H9 (cell line): ENCODE data around the gene PPP2R2B. TPM values are rescaled to one million over a fixed set of nuclear protein-coding genes. Genes with fewer than 3 reads are reported as not detected.

ENCODE experiments used
- DNase-seq: peaks from one replicate; pipeline ENCODE4 v3.0.0-alpha.2; 2017
- H2AFZ ChIP-seq: one replicate; pipeline ENCODE4 v1.6.1; 2013; ENCODE audit warnings: mild to moderate bottlenecking, low read length, control low read depth, moderate library complexity
- H2AK5ac ChIP-seq: 2 replicates; pipeline ENCODE4 v1.6.1; 2013; ENCODE audit warnings: low read length, control low read depth, mixed read lengths; ENCODE audit not compliant: insufficient read length
- H2BK120ac ChIP-seq: one replicate; pipeline ENCODE4 v1.6.1; 2013; ENCODE audit warnings: low read depth, mild to moderate bottlenecking, low read length, control low read depth, inconsistent platforms; ENCODE audit not compliant: poor library complexity, severe bottlenecking
- H2BK12ac ChIP-seq: 2 replicates; pipeline ENCODE4 v1.6.1; 2013; ENCODE audit warnings: low read length, control low read depth, mixed read lengths, low read depth; ENCODE audit not compliant: insufficient read length
- H2BK15ac ChIP-seq: 2 replicates; pipeline ENCODE4 v1.6.1; 2013; ENCODE audit warnings: low read depth, low read length, control low read depth
- H2BK20ac ChIP-seq: one replicate; pipeline ENCODE4 v1.6.1; 2013; ENCODE audit warnings: low read depth, mild to moderate bottlenecking, low read length, control low read depth, inconsistent platforms; ENCODE audit not compliant: poor library complexity, severe bottlenecking
- H2BK5ac ChIP-seq: 2 replicates; pipeline ENCODE4 v1.6.1; 2013; ENCODE audit warnings: low read length, control low read depth, mixed read lengths; ENCODE audit not compliant: insufficient read length
- H3K14ac ChIP-seq: 2 replicates; pipeline ENCODE4 v1.6.1; 2013; ENCODE audit warnings: low read length, control low read depth; ENCODE audit not compliant: insufficient read depth
- H3K18ac ChIP-seq: 2 replicates; pipeline ENCODE4 v1.6.1; 2013; ENCODE audit warnings: low read depth, mild to moderate bottlenecking, mixed read lengths, low read length, control low read depth; ENCODE audit not compliant: insufficient read length
- H3K23ac ChIP-seq: 2 replicates; pipeline ENCODE4 v1.6.1; 2013; ENCODE audit warnings: low read length, control low read depth, mixed read lengths, low read depth; ENCODE audit not compliant: insufficient read length
- H3K23me2 ChIP-seq: 2 replicates; pipeline ENCODE4 v1.6.1; 2013; ENCODE audit warnings: low read depth, mild to moderate bottlenecking, mixed read lengths, low read length, control low read depth; ENCODE audit not compliant: insufficient read length, poor library complexity, severe bottlenecking
- H3K27ac ChIP-seq: 2 replicates; pipeline ENCODE4 v1.5.1; 2013; ENCODE audit warnings: low read length, control low read depth, mixed read lengths, low read depth; ENCODE audit not compliant: insufficient read length
- H3K27me3 ChIP-seq: 2 replicates; pipeline ENCODE4 v1.6.1; 2013; ENCODE audit warnings: low read length, control low read depth, inconsistent platforms; ENCODE audit not compliant: insufficient read depth
- H3K4ac ChIP-seq: 2 replicates; pipeline ENCODE4 v1.6.1; 2013; ENCODE audit warnings: low read depth, mild to moderate bottlenecking, control low read depth, inconsistent platforms, low read length, moderate library complexity
- H3K4me1 ChIP-seq: 2 replicates; pipeline ENCODE4 v1.6.1; 2013; ENCODE audit warnings: low read length, control low read depth, inconsistent platforms; ENCODE audit not compliant: insufficient read depth
- H3K4me2 ChIP-seq: 2 replicates; pipeline ENCODE4 v1.6.1; 2013; ENCODE audit warnings: low read length, control low read depth, mixed read lengths; ENCODE audit not compliant: insufficient read length, insufficient read depth
- H3K56ac ChIP-seq: 2 replicates; pipeline ENCODE4 v1.6.1; 2013; ENCODE audit warnings: low read depth, mild to moderate bottlenecking, mixed read lengths, low read length, control low read depth; ENCODE audit not compliant: insufficient read length
- H3K79me1 ChIP-seq: 2 replicates; pipeline ENCODE4 v1.6.1; 2013; ENCODE audit warnings: low read depth, mild to moderate bottlenecking, moderate library complexity, low read length, control low read depth, inconsistent platforms; ENCODE audit not compliant: insufficient read depth, poor library complexity, severe bottlenecking
- H3K79me2 ChIP-seq: 2 replicates; pipeline ENCODE4 v1.6.1; 2013; ENCODE audit warnings: low read length, control low read depth, inconsistent platforms; ENCODE audit not compliant: insufficient read depth
- H3K9ac ChIP-seq: 2 replicates; pipeline ENCODE4 v1.6.1; 2013; ENCODE audit warnings: low read length, control low read depth, mixed read lengths; ENCODE audit not compliant: insufficient read length; ENCODE audit errors: extremely low read depth
- H3K9me3 ChIP-seq: one replicate; pipeline ENCODE4 v1.6.1; 2013; ENCODE audit warnings: low read depth, low read length, inconsistent platforms; ENCODE audit not compliant: control insufficient read depth
- H3T11ph ChIP-seq: one replicate; pipeline ENCODE4 v1.6.1; 2013; ENCODE audit warnings: mild to moderate bottlenecking, low read length, control low read depth, inconsistent platforms
- H4K20me1 ChIP-seq: one replicate; pipeline ENCODE4 v1.6.1; 2013; ENCODE audit not compliant: control insufficient read depth, insufficient read length, insufficient read depth
- H4K5ac ChIP-seq: 2 replicates; pipeline ENCODE4 v1.6.1; 2013; ENCODE audit warnings: low read depth, mild to moderate bottlenecking, mixed read lengths, low read length, control low read depth; ENCODE audit not compliant: insufficient read length
- H4K8ac ChIP-seq: replicated peaks from 2 replicates; pipeline ENCODE4 v1.6.1; 2013; ENCODE audit warnings: low read length, control low read depth, mixed read lengths, low read depth; ENCODE audit not compliant: insufficient read length
- H4K91ac ChIP-seq: 2 replicates; pipeline ENCODE4 v1.6.1; 2013; ENCODE audit warnings: low read depth, mild to moderate bottlenecking, moderate library complexity, mixed read lengths, low read length, control low read depth; ENCODE audit not compliant: insufficient read length
- H3K27ac Mint-ChIP-seq, 3 experiments: 2 replicates in 2 of 3; 3 replicates in 1 of 3; pipeline ENCODE4 v1.8.0; 2020 to 2021; ENCODE audit warnings: mixed read lengths in 3 of 3, mild to moderate bottlenecking in 1 of 3, moderate library complexity in 1 of 3
- H3K27me3 Mint-ChIP-seq: 2 replicates; pipeline ENCODE4 v1.8.0; 2021; ENCODE audit warnings: low read depth, mild to moderate bottlenecking, moderate library complexity, mixed read lengths
- H3K36me3 Mint-ChIP-seq, 3 experiments: 2 replicates in 2 of 3; 3 replicates in 1 of 3; pipeline ENCODE4 v1.8.0; 2020 to 2021; ENCODE audit warnings: low read depth in 3 of 3, mixed read lengths in 3 of 3; ENCODE audit not compliant: insufficient read depth in 1 of 3
- H3K4me1 Mint-ChIP-seq, 2 experiments: 2 replicates each; pipeline ENCODE4 v1.8.0; 2020; ENCODE audit warnings: mixed read lengths in 2 of 2
- H3K4me3 Mint-ChIP-seq, 2 experiments: 2 replicates in 1 of 2; 3 replicates in 1 of 2; pipeline ENCODE4 v1.8.0; 2020 to 2021; ENCODE audit warnings: mild to moderate bottlenecking in 2 of 2, mixed read lengths in 2 of 2, moderate library complexity in 1 of 2
- H3K9me3 Mint-ChIP-seq, 2 experiments: 2 replicates in 1 of 2; 3 replicates in 1 of 2; pipeline ENCODE4 v1.8.0; 2020; ENCODE audit warnings: mild to moderate bottlenecking in 2 of 2, mixed read lengths in 2 of 2, moderate library complexity in 1 of 2
- CTCF ChIP-seq: fragments of 200-600 bp; sonication (generic); conservative IDR thresholded peaks from 3 replicates; pipeline ENCODE4 v1.8.0; 2021; ENCODE audit warnings: antibody characterized with exemption, mild to moderate bottlenecking
- WGBS: extraction: QIAGEN DNeasy Blood & Tissue Kit; methylation state at CpG from one replicate; pipeline ENCODE4 v1.1.7; 2013; ENCODE audit warnings: missing lambda C conversion rate, low lambda C conversion rate, mixed read lengths; ENCODE audit not compliant: insufficient read length; ENCODE audit errors: extremely low coverage; 5-methylcytosine and 5-hydroxymethylcytosine counted together
- total RNA-seq: library from RNA; stranded (reverse); gene quantifications from 2 replicates; pipeline ENCODE4 v1.2.1, GENCODE V29; 2021

The PPP2R2B gene
- total RNA-seq, 1 experiment from 2014 or later: 14.3 TPM

- H4K20me1 ChIP-seq: no peaks in the 10 kb centered on the region
- no peaks in the 10 kb centered on the region for H3K79me2 ChIP-seq
- no peak overlapping the region for H2BK120ac ChIP-seq
- no peaks in the 10 kb centered on the region for H3K4me1 Mint-ChIP-seq
- no peak overlapping the region for H3K4me2 ChIP-seq
- H3K27ac Mint-ChIP-seq: no peak overlapping the region
- WGBS: no CpG with 5 or more reads among the region's 6 CpGs
- H3K23me2 ChIP-seq: no peaks in the 10 kb centered on the region
- no peak overlapping the region for H3K4me3 Mint-ChIP-seq
- no peaks in the 10 kb centered on the region for H3K9me3 ChIP-seq
- H3K9me3 Mint-ChIP-seq: no peaks in the 10 kb centered on the region
- no peaks in the 10 kb centered on the region for H3K79me1 ChIP-seq
- H3K23ac ChIP-seq: no peak overlapping the region
- no peak overlapping the region for H3K9ac ChIP-seq
- H4K8ac ChIP-seq: no peak overlapping the region
- no peak for TF ChIP-seq CTCF
- no peak for DNase-seq
- no peak overlapping the region for H3K18ac ChIP-seq
- no peak overlapping the region for H4K5ac ChIP-seq
- H2AFZ ChIP-seq: no peak overlapping the region
- H3K27me3 Mint-ChIP-seq: no peaks in the 10 kb centered on the region
- H4K91ac ChIP-seq: no peak overlapping the region
- no peak overlapping the region for H2BK12ac ChIP-seq
- no peak overlapping the region for H3T11ph ChIP-seq
- H3K14ac ChIP-seq: no peak overlapping the region
- no peak overlapping the region for H3K4ac ChIP-seq
- H3K36me3 Mint-ChIP-seq: peaks cover 0 to 2% (median 0%) of the 10 kb centered on the region in 3 experiments; a peak in 1 of 7 replicates
- no peak overlapping the region for H3K56ac ChIP-seq
- no peak overlapping the region for H2AK5ac ChIP-seq
- no peaks in the 10 kb centered on the region; the same call in 1 of the 2 replicates for H3K4me1 ChIP-seq
- H2BK5ac ChIP-seq: no peak overlapping the region
- H3K27ac ChIP-seq: no peak overlapping the region
- H3K27me3 ChIP-seq: no peaks in the 10 kb centered on the region
- H2BK15ac ChIP-seq: no peak overlapping the region
- H2BK20ac ChIP-seq: no peak overlapping the region
These were observed 187.6 kb downstream of the PPP2R2B start for GRCh38 chr5:146690880-146691355.
